Nephron (organoid): ENCODE measurements around the gene DHX58.

Source experiments
- H3K27ac Mint-ChIP-seq, 3 experiments: 2 replicates each; pipeline ENCODE4 v1.8.0; 2020; ENCODE audit warnings: mixed read lengths in 3 of 3, mild to moderate bottlenecking in 2 of 3, moderate library complexity in 1 of 3
- H3K27me3 Mint-ChIP-seq: 2 replicates; pipeline ENCODE4 v1.8.0; 2021; ENCODE audit warnings: low read depth, mild to moderate bottlenecking, moderate library complexity, mixed read lengths
- H3K36me3 Mint-ChIP-seq: 2 replicates; pipeline ENCODE4 v1.8.0; 2020; ENCODE audit warnings: low read depth, mixed read lengths
- H3K4me1 Mint-ChIP-seq: 2 replicates; pipeline ENCODE4 v1.8.0; 2020; ENCODE audit warnings: mixed read lengths
- H3K4me3 Mint-ChIP-seq, 3 experiments: 2 replicates each; pipeline ENCODE4 v1.8.0; 2020; ENCODE audit warnings: mild to moderate bottlenecking in 3 of 3, mixed read lengths in 3 of 3, moderate library complexity in 2 of 3
- H3K9me3 Mint-ChIP-seq: 2 replicates; pipeline ENCODE4 v1.8.0; 2020; ENCODE audit warnings: mixed read lengths
- CTCF ChIP-seq, 3 experiments: fragments of 200-600 bp; sonication (generic); IDR thresholded peaks; one replicate each; pipeline ENCODE4 v1.5.0; 2021; ENCODE audit warnings: antibody characterized with exemption in 3 of 3; ENCODE audit not compliant: unreplicated experiment in 3 of 3

Gene DHX58

DNA sequence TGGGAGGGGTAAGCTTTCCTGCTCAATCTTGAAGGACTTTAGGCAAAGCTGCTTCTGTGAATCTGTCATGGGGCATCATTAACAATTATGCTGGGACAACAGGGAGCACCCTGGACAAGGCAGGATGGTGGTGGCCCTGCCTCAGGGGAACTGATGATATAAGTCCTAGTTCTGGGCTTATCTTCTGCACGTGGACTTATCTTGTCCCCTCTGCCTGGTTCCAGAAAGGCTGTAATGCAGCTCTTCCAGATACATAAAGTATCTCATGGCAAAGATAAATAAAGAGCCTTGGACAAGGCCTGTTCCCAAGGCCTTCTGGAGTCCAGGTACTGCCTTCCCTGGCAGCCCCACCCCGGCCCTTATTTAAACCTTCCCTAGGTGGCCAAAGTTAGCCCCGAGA, 8.2 kb downstream of the DHX58 start:
- TF ChIP-seq CTCF (IDR thresholded peaks at IDR 0.05; ENCODE audit: unreplicated experiment in 3 of 3): no peak
- Mint-ChIP-seq H3K9me3 (no peaks in the 10 kb centered on the region), H3K36me3 (no peaks in the 10 kb centered on the region), H3K4me1 (peaks cover 2% of the 10 kb centered on the region), H3K27me3 (peaks cover 42% of the 10 kb centered on the region), H3K27ac (no peak overlapping the region), H3K4me3 (no peak overlapping the region)

DNA sequence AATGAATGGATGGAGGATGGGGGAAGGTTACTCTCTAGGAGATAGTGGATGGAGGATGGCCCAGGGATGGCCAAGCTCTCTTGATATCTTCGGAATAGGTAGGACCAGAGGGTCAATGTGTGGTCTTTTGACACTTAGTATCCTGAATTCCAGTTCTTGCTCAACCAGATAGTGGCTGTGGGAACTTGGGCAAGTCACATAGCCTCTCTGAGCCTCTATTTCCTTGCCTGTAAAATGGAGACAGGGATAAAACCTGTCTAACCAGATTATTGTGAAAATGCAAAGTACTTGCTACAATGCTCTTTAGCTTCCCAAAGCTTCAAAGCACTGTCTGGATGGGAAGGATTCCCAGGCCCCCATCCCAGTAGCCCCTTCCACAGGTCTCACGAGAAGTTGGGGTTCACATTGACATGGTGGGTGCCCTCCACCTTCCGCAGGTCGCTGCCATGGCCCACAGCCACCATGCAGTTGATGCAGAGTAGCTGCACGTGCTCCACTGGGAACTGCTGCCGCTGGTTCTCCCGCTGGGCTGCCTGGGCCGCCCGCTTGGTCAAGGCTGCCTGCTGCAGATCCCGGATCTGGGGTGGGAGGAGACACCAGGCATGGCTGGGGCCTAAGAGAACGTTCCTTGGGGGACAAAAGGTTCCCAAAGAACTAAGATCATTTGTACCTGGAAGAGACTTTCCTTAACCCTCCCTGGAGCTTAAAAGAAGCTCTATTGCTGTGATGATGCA, 9.1 kb downstream of the DHX58 start:
- peaks cover 9% of the 10 kb centered on the region for H3K4me1 Mint-ChIP-seq
- no peaks in the 10 kb centered on the region for H3K36me3 Mint-ChIP-seq
- H3K27ac Mint-ChIP-seq: no peak overlapping the region
- H3K4me3 Mint-ChIP-seq: no peak overlapping the region
- TF ChIP-seq CTCF (IDR thresholded peaks at IDR 0.05; ENCODE audit: unreplicated experiment in 3 of 3): no peak
- H3K9me3 Mint-ChIP-seq: no peaks in the 10 kb centered on the region
- H3K27me3 Mint-ChIP-seq: peaks cover 50% of the 10 kb centered on the region

DNA sequence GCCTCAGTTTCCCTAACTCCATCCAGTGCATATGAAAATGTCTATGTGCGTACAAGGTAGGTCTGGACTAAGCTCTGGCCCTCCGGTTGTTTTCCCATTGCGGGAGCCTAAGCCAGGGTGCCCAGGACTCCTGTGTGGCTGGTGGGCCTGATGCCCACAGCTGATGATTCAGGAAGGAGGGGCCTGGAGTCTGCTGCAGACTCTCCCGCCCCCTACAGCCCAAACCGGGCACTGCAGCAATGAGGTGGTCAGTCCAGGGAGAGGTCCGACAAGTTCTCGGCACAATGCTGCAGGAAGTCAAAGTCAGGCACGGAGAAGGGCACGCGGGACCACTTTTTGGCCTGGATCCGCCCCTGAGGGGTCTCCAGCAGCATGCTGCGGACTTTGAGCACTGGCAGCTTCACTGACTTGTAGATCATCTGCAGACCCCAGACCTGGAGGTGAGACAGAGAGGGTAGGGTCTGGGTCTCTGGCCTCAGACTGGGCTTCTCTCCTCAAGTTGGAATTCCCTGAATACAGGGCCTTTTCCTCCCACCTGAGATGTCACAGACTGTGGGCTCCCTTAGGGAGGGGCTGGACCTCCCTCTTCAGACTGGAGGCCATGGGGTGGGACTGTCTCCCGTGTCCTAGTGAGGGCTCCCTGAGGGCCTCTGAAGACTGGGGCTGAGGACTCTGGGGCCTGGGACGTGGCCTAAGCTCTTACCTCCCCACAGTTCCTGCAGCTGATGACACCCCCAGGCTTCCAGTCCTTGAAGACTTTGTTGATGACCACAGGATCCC, 10.8 kb downstream of the DHX58 start:
- Mint-ChIP-seq H3K27me3 (peaks cover 55% of the 10 kb centered on the region), H3K4me1 (peaks cover 14% of the 10 kb centered on the region), H3K27ac (no peak overlapping the region), H3K9me3 (no peaks in the 10 kb centered on the region), H3K4me3 (no peak overlapping the region), H3K36me3 (no peaks in the 10 kb centered on the region)
- peak; percentile 62 to 71 (median 65) for TF ChIP-seq CTCF (IDR thresholded peaks at IDR 0.05; ENCODE audit: unreplicated experiment in 3 of 3)

GRCh38 chr17:42098730-42099399, 13.6 kb downstream of the DHX58 start:
- peak overlapping the region in 2 of 3 experiments; percentile 56 to 68 for H3K4me3 Mint-ChIP-seq
- H3K4me1 Mint-ChIP-seq: peaks cover 19% of the 10 kb centered on the region
- no peaks in the 10 kb centered on the region for H3K9me3 Mint-ChIP-seq
- H3K27ac Mint-ChIP-seq: peak overlapping the region in 1 of 3 experiments; percentile 66
- no peak for TF ChIP-seq CTCF (IDR thresholded peaks at IDR 0.05; ENCODE audit: unreplicated experiment in 3 of 3)
- no peaks in the 10 kb centered on the region for H3K36me3 Mint-ChIP-seq
- peaks cover 55% of the 10 kb centered on the region for H3K27me3 Mint-ChIP-seq

DNA sequence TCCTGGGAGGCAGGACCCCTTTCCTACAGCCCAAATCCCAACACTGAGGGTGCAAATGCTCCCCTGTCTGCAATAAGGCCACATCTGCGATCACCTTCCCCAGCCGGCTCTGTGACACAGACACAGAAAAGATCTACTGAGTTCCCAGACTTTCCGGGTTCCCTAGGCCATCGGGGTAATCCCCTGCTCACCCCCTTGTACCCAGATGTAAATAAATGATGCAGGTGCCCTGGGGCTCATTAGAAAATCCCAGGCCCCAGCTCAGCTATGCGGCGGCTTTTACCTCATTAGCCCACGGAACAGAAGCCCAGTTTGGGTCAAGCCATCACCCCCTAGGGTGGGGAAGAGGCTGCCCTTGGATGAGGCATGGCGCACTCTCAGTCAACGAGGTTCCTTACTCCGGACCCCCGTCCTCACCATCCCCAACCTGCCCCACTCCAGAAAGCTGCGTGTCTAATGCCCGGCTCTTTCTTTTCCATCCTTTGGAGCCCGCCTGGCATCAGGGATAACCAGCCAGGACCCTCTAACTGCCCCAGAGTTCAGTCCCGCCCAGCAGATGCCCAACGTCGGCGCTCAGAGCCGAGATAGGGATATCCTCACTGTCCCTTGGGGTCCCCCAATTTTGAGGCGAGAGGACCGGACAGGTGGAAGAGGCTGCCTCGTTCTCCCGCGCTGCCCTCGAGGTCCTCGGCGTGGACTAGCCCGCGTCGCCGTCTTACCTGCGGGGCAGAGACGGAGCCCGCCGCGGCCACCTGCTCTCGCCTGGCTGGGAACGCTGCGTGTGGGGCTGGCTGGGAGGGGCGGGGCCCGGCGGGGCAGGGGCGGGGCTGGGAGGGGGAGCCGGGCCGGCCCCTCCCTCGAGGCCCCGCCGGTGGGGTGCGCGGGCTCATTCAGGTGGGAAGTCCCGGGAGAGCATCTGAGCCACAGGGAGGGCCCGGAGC, 14.6 kb downstream of the DHX58 start, which contains the start of gene ZNF385C:
Gene ZNF385C (minus strand): TSS at position 783 of the 941 bp plus-strand sequence. CDS start 35,417 bp downstream, outside the sequence.
- H3K4me3 Mint-ChIP-seq: peak within 1 kb of the TSS; percentile 23 to 76 (median 66)
- H3K36me3 Mint-ChIP-seq: no peaks in the 10 kb centered on the region
- peak within 1 kb of the TSS in 1 of 3 experiments; percentile 66 for H3K27ac Mint-ChIP-seq
- peaks cover 19% of the 10 kb centered on the region for H3K4me1 Mint-ChIP-seq
- TF ChIP-seq CTCF (IDR thresholded peaks at IDR 0.05; ENCODE audit: unreplicated experiment in 3 of 3): no peak
- no peaks in the 10 kb centered on the region for H3K9me3 Mint-ChIP-seq
- H3K27me3 Mint-ChIP-seq: peaks cover 52% of the 10 kb centered on the region
